AG04450 (cell line): ENCODE data around the gene KLLN. TPM values are rescaled to one million over a fixed set of nuclear protein-coding genes. Genes with fewer than 3 reads are reported as not detected.
"Not testable (repeated sequence)": the region's sequence is repeated elsewhere in the genome, so short reads cannot be mapped to it uniquely, and the experiment has no call there.

Source experiments
- CTCF ChIA-PET: fragments of 300-600, 350-600 bp; formaldehyde crosslinking; extraction: SDS; loops from one replicate; lab custom pipeline; 2022; ENCODE audit warnings: antibody characterized with exemption, inconsistent platforms; lab: Charles Lee
- POLR2A ChIA-PET: fragments of 350-600 bp; formaldehyde crosslinking; extraction: SDS; loops from one replicate; lab custom pipeline; 2021; ENCODE audit warnings: antibody characterized with exemption, inconsistent platforms; lab: Yijun Ruan, JAX
- DNase-seq: peaks from one replicate; pipeline ENCODE4 v3.0.0-alpha.2; 2011; ENCODE audit warnings: low read depth, low spot score
- H3K27ac ChIP-seq: one replicate; pipeline ENCODE4 v1.5.1; 2012; ENCODE audit warnings: low read depth, low read length, control low read depth
- H3K27me3 ChIP-seq: one replicate; pipeline ENCODE4 v1.6.0; 2012; ENCODE audit warnings: low read length; ENCODE audit not compliant: control insufficient read depth, insufficient read depth
- H3K4me3 ChIP-seq: 2 replicates; pipeline ENCODE4 v1.5.1; 2011; ENCODE audit warnings: mild to moderate bottlenecking, low read depth, low read length, control low read depth
- H3K9me3 ChIP-seq: 2 replicates; pipeline ENCODE4 v1.5.1; 2012; ENCODE audit warnings: low read length; ENCODE audit not compliant: control insufficient read depth, insufficient read depth
- polyA plus RNA-seq: library from polyadenylated mRNA; depleted of rRNA; stranded (reverse); fragments of >200 nt; gene quantifications from 2 replicates; pipeline ENCODE4 v1.2.3, GENCODE V29; 2011
- TF ChIP-seq, protein P1 (sequence below): IDR thresholded peaks from 2 replicates; pipeline ENCODE4 v1.5.1; 2011; ENCODE audit warnings: low read depth, low read length, control low read depth, inconsistent platforms

Gene KLLN
- polyA plus RNA-seq, 1 experiment: 0.58 TPM

DNA sequence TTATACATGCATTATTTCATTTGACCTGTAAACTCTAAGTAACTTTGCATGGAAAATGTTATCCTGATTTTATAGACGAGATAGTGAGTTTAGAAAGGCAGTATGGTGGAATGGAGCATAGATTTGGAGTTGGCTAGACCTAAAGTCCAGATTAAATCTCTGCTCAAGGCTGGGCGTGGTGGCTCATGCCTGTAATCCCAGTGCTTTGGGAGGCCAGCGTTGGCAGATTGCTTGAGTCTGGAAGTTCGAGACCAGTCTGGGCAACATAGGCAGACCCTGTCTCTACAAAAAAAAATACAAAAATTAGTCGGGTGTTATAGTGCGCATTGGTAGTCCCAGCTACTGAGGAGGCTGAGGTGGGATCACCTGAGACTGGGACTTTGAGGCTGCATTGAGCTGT, 9.5 kb upstream of the KLLN start:
- ChIA-PET POLR2A (no interaction called here), CTCF (interaction anchor here (2.1 kb wide), 1 partner anchor 516 kb away, joined by 10 read pairs; no protein-coding TSS in a partner anchor)
- DNase-seq: no peak
- no peak overlapping the region for H3K4me3 ChIP-seq
- no peak overlapping the region for H3K27ac ChIP-seq
- TF ChIP-seq, protein P1, sequence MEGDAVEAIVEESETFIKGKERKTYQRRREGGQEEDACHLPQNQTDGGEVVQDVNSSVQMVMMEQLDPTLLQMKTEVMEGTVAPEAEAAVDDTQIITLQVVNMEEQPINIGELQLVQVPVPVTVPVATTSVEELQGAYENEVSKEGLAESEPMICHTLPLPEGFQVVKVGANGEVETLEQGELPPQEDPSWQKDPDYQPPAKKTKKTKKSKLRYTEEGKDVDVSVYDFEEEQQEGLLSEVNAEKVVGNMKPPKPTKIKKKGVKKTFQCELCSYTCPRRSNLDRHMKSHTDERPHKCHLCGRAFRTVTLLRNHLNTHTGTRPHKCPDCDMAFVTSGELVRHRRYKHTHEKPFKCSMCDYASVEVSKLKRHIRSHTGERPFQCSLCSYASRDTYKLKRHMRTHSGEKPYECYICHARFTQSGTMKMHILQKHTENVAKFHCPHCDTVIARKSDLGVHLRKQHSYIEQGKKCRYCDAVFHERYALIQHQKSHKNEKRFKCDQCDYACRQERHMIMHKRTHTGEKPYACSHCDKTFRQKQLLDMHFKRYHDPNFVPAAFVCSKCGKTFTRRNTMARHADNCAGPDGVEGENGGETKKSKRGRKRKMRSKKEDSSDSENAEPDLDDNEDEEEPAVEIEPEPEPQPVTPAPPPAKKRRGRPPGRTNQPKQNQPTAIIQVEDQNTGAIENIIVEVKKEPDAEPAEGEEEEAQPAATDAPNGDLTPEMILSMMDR: no peak
- no peaks in the 10 kb centered on the region for H3K9me3 ChIP-seq
- no peaks in the 10 kb centered on the region for H3K27me3 ChIP-seq

DNA sequence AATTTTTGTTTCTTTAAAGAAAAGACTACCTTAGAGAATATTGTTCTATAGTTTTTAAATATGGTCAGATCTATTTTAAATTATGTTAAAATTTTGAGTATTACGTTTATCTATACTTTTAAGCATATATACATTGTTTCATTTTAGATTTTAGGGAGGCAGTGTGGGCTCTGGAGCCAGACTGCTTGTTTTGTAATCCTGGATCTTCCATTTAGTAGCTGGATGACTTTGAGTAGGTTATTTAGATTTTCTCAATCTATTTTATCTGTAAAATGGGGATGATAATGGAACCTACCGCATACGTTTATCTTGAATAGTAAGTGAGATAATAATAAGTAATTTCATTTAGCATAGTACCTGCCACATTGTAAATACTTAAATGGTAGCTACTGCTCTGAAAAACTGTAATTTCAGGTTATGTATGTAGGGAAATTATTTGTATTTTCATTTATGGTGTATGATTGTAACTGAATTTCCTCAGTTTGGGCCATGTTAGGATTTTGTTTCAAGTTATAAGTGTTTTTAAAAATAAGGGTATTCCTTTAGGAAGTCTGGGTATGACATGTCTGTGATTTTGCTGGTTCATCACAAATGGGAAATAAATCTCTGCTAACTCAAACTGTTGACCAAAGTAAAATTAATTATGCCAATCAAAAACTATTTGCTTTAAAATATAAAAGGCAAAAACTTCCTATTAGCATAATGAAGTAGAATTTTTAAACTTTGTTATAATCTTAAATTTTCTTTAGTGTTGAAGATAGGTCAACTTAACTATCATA, 6.6 kb upstream of the KLLN start:
- CTCF ChIA-PET: interaction anchor here (0.5 kb wide), 1 partner anchor 683 kb away, joined by 3 read pairs; no protein-coding TSS in a partner anchor
- POLR2A ChIA-PET: interaction anchor here (0.7 kb wide), 1 partner anchor 411 kb away, joined by 6 read pairs; no protein-coding TSS in a partner anchor
- H3K4me3 ChIP-seq: no peak overlapping the region
- H3K27me3 ChIP-seq: no peaks in the 10 kb centered on the region
- TF ChIP-seq, protein P1: no peak
- H3K27ac ChIP-seq: no peak overlapping the region
- no peak for DNase-seq
- H3K9me3 ChIP-seq: no peaks in the 10 kb centered on the region

DNA sequence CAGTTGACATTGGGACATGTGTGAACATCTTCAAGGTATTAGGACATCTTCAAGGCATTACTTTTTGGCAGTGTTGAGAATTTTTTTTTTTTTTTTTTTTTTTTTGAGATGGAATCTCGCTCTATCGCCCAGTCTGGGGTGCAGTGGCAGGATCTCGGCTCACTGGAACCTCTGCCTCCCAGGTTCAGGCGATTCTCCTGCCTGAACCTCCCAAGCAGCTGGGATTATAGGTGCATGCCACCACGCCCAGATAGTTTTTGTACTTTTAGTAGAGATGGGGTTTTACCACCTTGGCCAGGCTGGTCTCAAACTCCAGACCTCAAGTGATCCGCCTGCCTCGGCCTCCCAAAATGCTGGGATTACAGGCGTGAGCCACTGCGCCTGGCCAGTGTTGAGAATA, 5.8 kb upstream of the KLLN start:
- H3K27ac ChIP-seq, DNase-seq, H3K4me3 ChIP-seq, H3K27me3 ChIP-seq, H3K9me3 ChIP-seq, CTCF ChIA-PET: not testable (repeated sequence)
- POLR2A ChIA-PET: interaction anchor here (0.7 kb wide), 1 partner anchor 412 kb away, joined by 6 read pairs; no protein-coding TSS in a partner anchor

DNA sequence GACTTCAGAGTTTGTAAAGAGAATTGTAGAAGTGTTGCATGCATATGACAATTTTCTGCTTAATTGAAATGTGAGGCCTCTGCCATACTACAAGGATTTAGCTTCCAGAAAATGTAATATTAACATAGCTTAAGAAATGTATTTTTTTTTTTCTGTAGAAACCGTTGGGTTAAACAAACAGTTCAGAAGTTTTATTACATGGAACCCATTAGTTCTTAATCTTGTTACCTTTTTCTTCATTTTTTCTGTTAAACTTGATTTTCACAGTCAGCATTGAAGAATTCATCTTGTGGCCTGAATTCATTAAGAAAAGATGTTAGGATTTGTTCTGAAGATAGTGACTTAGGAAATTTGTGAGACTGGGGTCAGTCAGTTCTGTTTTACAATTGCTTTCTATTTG, 4.9 kb upstream of the KLLN start:
- ChIA-PET CTCF (no interaction called here), POLR2A (no interaction called here)
- TF ChIP-seq, protein P1: no peak
- no peaks in the 10 kb centered on the region for H3K27me3 ChIP-seq
- no peak overlapping the region for H3K27ac ChIP-seq
- no peak for DNase-seq
- H3K4me3 ChIP-seq: peak overlapping the region; percentile 91
- no peaks in the 10 kb centered on the region for H3K9me3 ChIP-seq

DNA sequence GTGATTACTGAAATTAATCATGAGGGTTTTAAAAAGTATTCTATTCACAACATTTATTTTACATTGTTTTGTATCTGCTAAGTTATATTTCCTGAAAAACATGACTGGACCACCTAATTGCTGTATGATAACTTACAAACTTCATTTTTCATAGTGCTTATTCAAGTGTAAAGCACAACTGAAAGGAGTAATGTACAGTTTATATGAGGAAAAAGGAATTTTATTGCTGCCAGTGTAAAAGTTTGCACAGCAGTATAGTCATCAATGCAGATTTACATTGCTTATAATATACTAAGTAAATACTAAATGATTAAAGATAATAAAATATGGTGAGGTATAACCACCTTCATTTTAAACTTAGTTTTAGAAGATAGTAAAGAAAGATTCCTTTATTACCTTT, 4.1 kb upstream of the KLLN start:
- Histone ChIP-seq H3K27me3 (no peaks in the 10 kb centered on the region), H3K9me3 (no peaks in the 10 kb centered on the region), H3K4me3 (peak overlapping the region; percentile 91), H3K27ac (no peak overlapping the region)
- POLR2A ChIA-PET: no interaction called here
- TF ChIP-seq, protein P1: no peak
- no peak for DNase-seq
- CTCF ChIA-PET: no interaction called here
